ENCODE results near the gene ANTXRL.

GRCh38 chr10:46291817-46292572, 5.2 kb downstream of the ANTXRL start:
- no peak for TF ChIP-seq POLR2A (IDR thresholded peaks at IDR 0.05; ENCODE audit: low read depth, low read length)
- no peak for TF ChIP-seq TAF1 (IDR thresholded peaks at IDR 0.05; ENCODE audit: low read depth, low read length)
- no peak for TF ChIP-seq POLR2AphosphoS5 (IDR thresholded peaks at IDR 0.05; ENCODE audit: low read depth, low read length)
- TF ChIP-seq SPI1 (IDR thresholded peaks at IDR 0.05; ENCODE audit: low read depth, low read length): no peak
- TF ChIP-seq PAX5 (IDR thresholded peaks at IDR 0.05; ENCODE audit: insufficient read depth, low read length, severe bottlenecking): no peak
